Fibroblast of the aortic adventitia (primary cell): Measurements from ENCODE around the gene IQCN. TPM values are rescaled to one million over a fixed set of nuclear protein-coding genes. Genes with fewer than 3 reads are reported as not detected.

Source experiments
- DNase-seq: peaks from one replicate; pipeline ENCODE4 v3.0.0-alpha.2; 2010; ENCODE audit warnings: low read depth
- H3K4me3 ChIP-seq: 2 replicates; pipeline ENCODE4 v1.5.1; 2011; ENCODE audit warnings: low read depth, mild to moderate bottlenecking, control low read depth, low read length, moderate library complexity
- total RNA-seq: library from RNA; depleted of rRNA; stranded (reverse); fragments of >200 nt; gene quantifications from 2 replicates; pipeline ENCODE4 v1.2.3, GENCODE V29; 2012; ENCODE audit warnings: low replicate concordance
- TF ChIP-seq, protein P1 (sequence below): IDR thresholded peaks from 2 replicates; pipeline ENCODE4 v1.5.1; 2011; ENCODE audit warnings: mild to moderate bottlenecking, low read length, control low read depth, inconsistent platforms; ENCODE audit not compliant: insufficient read depth

IQCN gene
- total RNA-seq, 1 donor: 1.5 TPM

DNA sequence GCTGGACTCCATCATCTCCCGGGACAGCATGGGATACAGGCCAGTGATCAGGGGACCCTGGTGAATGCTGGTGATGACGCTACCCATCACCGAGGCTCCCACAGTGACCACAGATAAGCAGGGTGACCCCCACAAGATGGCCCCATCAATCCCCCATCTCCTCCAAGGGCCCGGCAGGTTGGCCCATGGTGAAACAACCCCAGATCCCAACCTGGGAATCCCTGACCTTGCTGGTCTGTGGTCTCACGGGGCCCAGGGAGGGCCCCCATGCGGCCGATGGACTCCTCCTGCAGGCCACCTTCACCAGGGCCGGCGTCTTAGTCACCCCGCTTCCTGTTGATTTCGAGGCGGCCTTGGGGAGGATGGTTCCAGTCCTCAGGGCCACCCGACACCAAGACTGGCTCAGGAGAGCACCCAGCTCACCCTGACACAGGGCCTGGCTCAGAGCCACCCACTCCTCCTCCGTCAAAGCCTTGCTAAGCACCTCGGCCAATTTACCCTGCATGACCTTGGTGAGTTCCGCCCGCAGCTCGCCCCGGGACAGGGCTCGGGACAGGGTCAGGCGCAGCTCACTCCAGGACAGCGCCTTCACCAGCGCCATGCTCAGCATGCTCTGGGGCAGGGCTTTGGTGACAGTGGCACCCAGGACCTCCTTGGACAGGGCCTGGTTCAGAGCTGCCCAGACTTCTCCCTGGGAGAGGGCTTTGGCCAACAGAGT is 10.0 kb downstream of the IQCN start:
- H3K4me3 ChIP-seq: no peak overlapping the region
- TF ChIP-seq, protein P1, sequence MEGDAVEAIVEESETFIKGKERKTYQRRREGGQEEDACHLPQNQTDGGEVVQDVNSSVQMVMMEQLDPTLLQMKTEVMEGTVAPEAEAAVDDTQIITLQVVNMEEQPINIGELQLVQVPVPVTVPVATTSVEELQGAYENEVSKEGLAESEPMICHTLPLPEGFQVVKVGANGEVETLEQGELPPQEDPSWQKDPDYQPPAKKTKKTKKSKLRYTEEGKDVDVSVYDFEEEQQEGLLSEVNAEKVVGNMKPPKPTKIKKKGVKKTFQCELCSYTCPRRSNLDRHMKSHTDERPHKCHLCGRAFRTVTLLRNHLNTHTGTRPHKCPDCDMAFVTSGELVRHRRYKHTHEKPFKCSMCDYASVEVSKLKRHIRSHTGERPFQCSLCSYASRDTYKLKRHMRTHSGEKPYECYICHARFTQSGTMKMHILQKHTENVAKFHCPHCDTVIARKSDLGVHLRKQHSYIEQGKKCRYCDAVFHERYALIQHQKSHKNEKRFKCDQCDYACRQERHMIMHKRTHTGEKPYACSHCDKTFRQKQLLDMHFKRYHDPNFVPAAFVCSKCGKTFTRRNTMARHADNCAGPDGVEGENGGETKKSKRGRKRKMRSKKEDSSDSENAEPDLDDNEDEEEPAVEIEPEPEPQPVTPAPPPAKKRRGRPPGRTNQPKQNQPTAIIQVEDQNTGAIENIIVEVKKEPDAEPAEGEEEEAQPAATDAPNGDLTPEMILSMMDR: no peak
- no peak for DNase-seq

- TF ChIP-seq, protein P1: no peak
These were observed 10.7 kb downstream of the IQCN start for GRCh38 chr19:18263324-18264136.

GRCh38 chr19:18262917-18263316 is 11.3 kb downstream of the IQCN start:
- DNase-seq: no peak
- H3K4me3 ChIP-seq: no peak overlapping the region
- TF ChIP-seq, protein P1: no peak

More at GRCh38 chr19:18263324-18264136, 10.7 kb downstream of the IQCN start:
- no peak overlapping the region for H3K4me3 ChIP-seq
- no peak for DNase-seq

GRCh38 chr19:18262144-18262543 is 12.1 kb downstream of the IQCN start:
- TF ChIP-seq, protein P1: no peak
- DNase-seq: no peak

GRCh38 chr19:18261474-18261873 is 12.8 kb downstream of the IQCN start:
- DNase-seq: no peak
- H3K4me3 ChIP-seq: no peak overlapping the region
- TF ChIP-seq, protein P1: no peak

More at GRCh38 chr19:18262144-18262543, 12.1 kb downstream of the IQCN start:
- H3K4me3 ChIP-seq: no peak overlapping the region

- TF ChIP-seq, protein P1: no peak
- H3K4me3 ChIP-seq: no peak overlapping the region
- DNase-seq: peak; percentile 78
These were observed 14.4 kb downstream of the IQCN start for GRCh38 chr19:18259893-18260292.
